GM12878 (cell line): Measurements from ENCODE around the gene DLEC1. TPM values are rescaled to one million over a fixed set of nuclear protein-coding genes. Genes with fewer than 3 reads are reported as not detected.
A peak's percentile ranks its signal among the peaks of the same experiment; 100 is the strongest.

Source experiments
- ATAC-seq: fragments of 200-7000 bp; cut with Tn5 transposase; 3 replicates; pipeline ENCODE4 v1.9.1; 2020; ENCODE audit warnings: mild to moderate bottlenecking, moderate library complexity
- BruUV-seq: library from RNA; stranded (reverse); fragments of 400-500 nt; replicated peaks from 2 replicates; lab custom pipeline; 2021; lab: Mats Ljungman, UMichigan
- CTCF ChIA-PET: fragments of 300-600 bp; sonication (Branson Sonifier 250); formaldehyde crosslinking; extraction: SDS; loops from one replicate; lab custom pipeline; 2021; ENCODE audit warnings: inconsistent platforms; lab: Yijun Ruan, JAX
- POLR2A ChIA-PET: fragments of 350-600 bp; formaldehyde crosslinking; extraction: SDS; loops from one replicate; lab custom pipeline; 2021; ENCODE audit warnings: inconsistent platforms; lab: Charles Lee
- RAD21 ChIA-PET: fragments of 300-600 bp; sonication (Branson Sonifier 250); formaldehyde crosslinking; loops from one replicate; lab custom pipeline; 2023; ENCODE audit warnings: antibody characterized with exemption; ENCODE audit not compliant: unreplicated experiment; lab: Charles Lee
- SMC1A ChIA-PET: fragments of 300-600 bp; sonication (Branson Sonifier 250); formaldehyde crosslinking; loops from one replicate; lab custom pipeline; 2023; ENCODE audit not compliant: unreplicated experiment, uncharacterized antibody; lab: Charles Lee
- DNase-seq: peaks from one replicate; pipeline ENCODE4 v3.0.0-alpha.2; 2011; ENCODE audit warnings: low read depth, low spot score
- FAIRE-seq: peaks from 3 replicates; lab custom pipeline; 2011; peaks lifted over from hg19 to GRCh38; lab: Jason Lieb, UNC
- H2AFZ ChIP-seq: 2 replicates; pipeline ENCODE4 v1.6.0; 2011; ENCODE audit warnings: low read depth, low read length, control low read depth; ENCODE audit not compliant: control insufficient read depth
- H3K27ac ChIP-seq: 2 replicates; pipeline ENCODE4 v1.5.1; 2011; ENCODE audit warnings: control low read depth; ENCODE audit not compliant: control insufficient read depth, insufficient read depth
- H3K27me3 ChIP-seq, 2 experiments: replicated peaks in 1 of 2; 2 replicates each; pipeline versions ENCODE4 v1.6.0 to v1.6.1; 2011; ENCODE audit warnings: low read length in 1 of 2; ENCODE audit not compliant: control insufficient read depth in 2 of 2, insufficient read depth in 2 of 2
- H3K36me3 ChIP-seq, 2 experiments: 2 replicates each; pipeline ENCODE4 v1.5.1; 2011; ENCODE audit warnings: low read length in 1 of 2; ENCODE audit not compliant: control insufficient read depth in 2 of 2, insufficient read depth in 2 of 2
- H3K4me1 ChIP-seq: 2 replicates; pipeline ENCODE4 v1.6.1; 2011; ENCODE audit warnings: mild to moderate bottlenecking, low read length, moderate library complexity, mixed read lengths; ENCODE audit not compliant: control insufficient read depth, insufficient read depth
- H3K4me2 ChIP-seq: 2 replicates; pipeline ENCODE4 v1.6.0; 2011; ENCODE audit warnings: control low read depth; ENCODE audit not compliant: control insufficient read depth, insufficient read depth
- H3K4me3 ChIP-seq: fragments of 200-600 bp; sonication (generic); 2 replicates; pipeline ENCODE4 v1.5.1; 2016
- H3K79me2 ChIP-seq: 2 replicates; pipeline ENCODE4 v1.6.0; 2011; ENCODE audit warnings: low read length; ENCODE audit not compliant: control insufficient read depth, insufficient read depth
- H3K9ac ChIP-seq: 2 replicates; pipeline ENCODE4 v1.8.0; 2011; ENCODE audit warnings: low read length, control low read depth, mixed read lengths; ENCODE audit not compliant: control insufficient read depth, insufficient read depth
- H3K9me3 ChIP-seq: replicated peaks from 3 replicates; pipeline ENCODE4 v1.5.1; 2011; ENCODE audit warnings: mild to moderate bottlenecking, low read length; ENCODE audit not compliant: control insufficient read depth, insufficient read depth
- H4K20me1 ChIP-seq: 2 replicates; pipeline ENCODE4 v1.6.0; 2011; ENCODE audit not compliant: control insufficient read depth, insufficient read depth
- BACH1 ChIP-seq: fragments of 450-650 bp; IDR thresholded peaks from 2 replicates; pipeline ENCODE4 v1.6.1; 2017; ENCODE audit warnings: mild to moderate bottlenecking, borderline replicate concordance
- BHLHE40 ChIP-seq, 2 experiments: fragments of 450-650 bp in 1 of 2; IDR thresholded peaks; 2 replicates each; pipeline ENCODE4 v1.6.1; 2011 to 2017; ENCODE audit warnings: low read depth in 2 of 2, borderline replicate concordance in 1 of 2, improper control_type of control experiment in 1 of 2, low read length in 1 of 2, mild to moderate bottlenecking in 1 of 2
- FOXM1 ChIP-seq: IDR thresholded peaks from 2 replicates; pipeline ENCODE4 v1.6.1; 2012; ENCODE audit warnings: low read depth, mild to moderate bottlenecking, inconsistent platforms, low read length, moderate library complexity
- GABPA ChIP-seq: IDR thresholded peaks from 2 replicates; pipeline ENCODE4 v1.6.1; 2014; ENCODE audit warnings: antibody characterized with exemption, low read depth, mild to moderate bottlenecking, inconsistent platforms
- HDAC2 ChIP-seq: fragments of 200-600 bp; sonication (generic); IDR thresholded peaks from 2 replicates; pipeline ENCODE4 v1.6.1; 2017
- MTA3 ChIP-seq: IDR thresholded peaks from 2 replicates; pipeline ENCODE4 v1.6.1; 2012; ENCODE audit warnings: low read length, inconsistent platforms, borderline replicate concordance
- NFXL1 ChIP-seq: fragments of 450-650 bp; IDR thresholded peaks from 2 replicates; pipeline ENCODE4 v1.6.1; 2017; ENCODE audit warnings: antibody characterized with exemption, mild to moderate bottlenecking, borderline replicate concordance
- POLR2A ChIP-seq: IDR thresholded peaks from 2 replicates; pipeline ENCODE4 v1.6.1; 2011; ENCODE audit warnings: low read depth, mild to moderate bottlenecking, low read length
- SMAD5 ChIP-seq: IDR thresholded peaks from 2 replicates; pipeline ENCODE4 v1.6.1; 2016; ENCODE audit warnings: antibody characterized with exemption, low read depth
- STAT1 ChIP-seq: fragments of 450-650 bp; conservative IDR thresholded peaks from 2 replicates; pipeline ENCODE4 v1.6.1; 2014; ENCODE audit warnings: antibody characterized with exemption, mild to moderate bottlenecking
- TARDBP ChIP-seq: IDR thresholded peaks from 2 replicates; pipeline ENCODE4 v1.6.1; 2016; ENCODE audit warnings: borderline replicate concordance
- TCF7 ChIP-seq: IDR thresholded peaks from 2 replicates; pipeline ENCODE4 v1.6.1; 2014; ENCODE audit warnings: antibody characterized with exemption, borderline replicate concordance
- WGBS: methylation state at CpG from one replicate; pipeline ENCODE4 v1.1.6; 2016; ENCODE audit warnings: low lambda C conversion rate; ENCODE audit not compliant: insufficient replicate concordance, insufficient coverage; ENCODE audit errors: missing lambda C conversion rate; 5-methylcytosine and 5-hydroxymethylcytosine counted together
- in situ Hi-C: fragments of 300-500 bp; cut with MboI; formaldehyde crosslinking; loops from 9 replicates; pipeline ENCODE4 v1.14.3; 2018; ENCODE audit warnings: mixed read lengths
- intact Hi-C: fragments of 100-400 bp; cut with micrococcal nuclease; formaldehyde crosslinking; loops from one replicate; pipeline ENCODE4 v1.14.2; 2022; ENCODE audit not compliant: unreplicated experiment
- polyA plus RNA-seq, 11 experiments: library from polyadenylated mRNA; depleted of rRNA in 4 of 11; unstranded in 6 of 11; stranded (reverse) in 5 of 11; fragments of >200 nt; fragmentation: Nextera tagmentation in 4 of 11; fragmentation: Illumina TruSeq in 1 of 11; extraction: Ambion mirVana in 4 of 11; extraction: Trizol in 1 of 11; gene quantifications; 1 replicate in 1 of 11; 2 replicates in 10 of 11; pipeline versions ENCODE4 v1.2.1 to v1.2.3, GENCODE V29; 2011 to 2016; ENCODE audit warnings: inconsistent platforms in 2 of 11, missing spikeins in 2 of 11, low read depth in 1 of 11
- total RNA-seq, 4 experiments: library from RNA; depleted of rRNA in 3 of 4; stranded (reverse); fragments of >200 nt in 3 of 4; fragmentation: Illumina TruSeq in 1 of 4; extraction: Trizol in 1 of 4; gene quantifications; 2 replicates each; pipeline versions ENCODE4 v1.2.1 to v1.2.3, GENCODE V29; 2013 to 2021
- TF ChIP-seq, protein P1 (sequence below): fragments of 450-650 bp; formaldehyde crosslinking; IDR thresholded peaks from 2 replicates; pipeline ENCODE4 v1.4.0; 2020; ENCODE audit warnings: mild to moderate bottlenecking, moderate library complexity
- TF ChIP-seq, protein P2 (sequence below): IDR thresholded peaks from 2 replicates; pipeline ENCODE4 v1.6.1; 2011; ENCODE audit warnings: low read depth, mild to moderate bottlenecking, low read length, moderate library complexity, borderline replicate concordance; ENCODE audit errors: extremely low read depth
- TF ChIP-seq, protein P3 (sequence below): fragments of 450-650 bp; IDR thresholded peaks from 2 replicates; pipeline ENCODE4 v1.6.1; 2017; ENCODE audit warnings: borderline replicate concordance
- TF ChIP-seq, protein P4 (sequence below): fragments of 450-650 bp; IDR thresholded peaks from 2 replicates; pipeline ENCODE4 v1.6.1; 2018; ENCODE audit warnings: borderline replicate concordance, mild to moderate bottlenecking; ENCODE audit not compliant: partially characterized antibody

DLEC1 gene
- total and polyA plus RNA-seq, 10 of the 15 experiments (the other 5 are each of a cell fraction or from before 2014, with no cell fraction given), result 0.03 to 0.29 (median 0.07) TPM; not detected in 3

DNA sequence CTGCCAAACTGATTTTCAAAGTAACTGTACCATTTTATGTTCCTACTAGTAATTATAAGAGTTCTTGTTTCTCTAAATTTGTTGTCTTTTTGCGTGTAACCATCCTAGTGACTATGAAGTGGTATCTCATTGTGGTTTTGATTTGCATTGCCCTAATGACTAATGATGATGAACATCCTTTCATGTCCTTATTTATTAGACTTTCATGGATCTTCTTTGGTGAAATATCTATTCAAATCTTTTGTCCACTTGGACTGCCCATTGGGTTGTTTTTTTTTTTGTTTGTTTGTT is 130.0 kb downstream of the DLEC1 start (continued):
- TF ChIP-seq TCF7 (peak; percentile 89), TARDBP (no peak)

DNA sequence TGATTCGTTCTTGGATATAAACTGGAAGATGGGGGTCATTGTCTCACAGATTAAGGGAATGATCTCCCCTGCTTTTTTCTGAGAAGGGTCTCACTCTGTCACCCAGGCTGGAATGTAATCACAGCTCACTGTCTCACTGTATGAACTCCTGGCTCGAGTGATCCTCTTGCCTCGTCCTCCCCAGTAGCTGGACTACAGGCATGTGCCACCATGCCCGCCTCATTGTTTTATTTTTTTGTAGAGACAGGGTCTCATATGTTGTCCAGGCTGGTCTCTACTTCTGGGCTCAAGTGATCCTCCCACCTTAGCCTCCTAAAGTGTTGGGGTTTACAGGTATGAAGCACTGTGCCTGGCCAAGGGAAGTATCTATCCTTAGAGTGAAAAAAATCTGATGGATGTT is 131.7 kb downstream of the DLEC1 start:
- CTCF ChIA-PET, result interaction anchor here (0.8 to 1.7 kb wide), 5 partner anchors 8 to 54 kb away, joined by 3 to 5 read pairs (median 3); no protein-coding TSS in a partner anchor
- Histone ChIP-seq H3K9ac (no peak overlapping the region), H4K20me1 (peaks cover 12% of the 10 kb centered on the region; the same call in 1 of the 2 replicates), H3K4me2 (peak overlapping the region; percentile 66), H3K9me3 (no peaks in the 10 kb centered on the region), H3K79me2 (peaks cover 99% of the 10 kb centered on the region), H2AFZ (no peak overlapping the region), H3K36me3 (no peaks in the 10 kb centered on the region), H3K27ac (peak overlapping the region; percentile 12; the same call in 1 of the 2 replicates), H3K4me1 (peaks cover 33% of the 10 kb centered on the region), H3K4me3 (peak overlapping the region; percentile 45; the same call in 1 of the 2 replicates), H3K27me3 (no peaks in the 10 kb centered on the region)
- ATAC-seq (no peak), FAIRE-seq (no peak), DNase-seq (no peak)
- intact Hi-C loops (no loop called here), in situ Hi-C loops (no loop called here)
- SMC1A ChIA-PET, result interaction anchor here (0.8 to 3.2 kb wide), 11 partner anchors 8 to 58 kb away, joined by 3 to 18 read pairs (median 5); partner anchors contain the start of genes ACAA1 and MYD88
- WGBS, result 99% methylated on average over 4 of the region's 4 CpGs
- BruUV-seq, result no TSS peak
- RAD21 ChIA-PET, result interaction anchor here (1.4 to 1.7 kb wide), 2 partner anchors 34 to 66 kb away, joined by 3 to 6 read pairs; partner anchors contain the start of gene ACAA1
- POLR2A ChIA-PET, result interaction anchor here (0.9 to 1.3 kb wide), 3 partner anchors 18 to 34 kb away, joined by 3 read pairs; partner anchors contain the start of gene ACAA1
- TF ChIP-seq NFXL1 (no peak), STAT1 (no peak), FOXM1 (no peak), HDAC2 (no peak), MTA3 (no peak), POLR2A (no peak), BHLHE40 (IDR thresholded peaks at IDR 0.05; ENCODE audit: borderline replicate concordance in 1 of 2, low read depth in 2 of 2, low read length in 1 of 2) (no peak), BACH1 (no peak), SMAD5 (no peak), GABPA (no peak)
- TF ChIP-seq, protein P1, sequence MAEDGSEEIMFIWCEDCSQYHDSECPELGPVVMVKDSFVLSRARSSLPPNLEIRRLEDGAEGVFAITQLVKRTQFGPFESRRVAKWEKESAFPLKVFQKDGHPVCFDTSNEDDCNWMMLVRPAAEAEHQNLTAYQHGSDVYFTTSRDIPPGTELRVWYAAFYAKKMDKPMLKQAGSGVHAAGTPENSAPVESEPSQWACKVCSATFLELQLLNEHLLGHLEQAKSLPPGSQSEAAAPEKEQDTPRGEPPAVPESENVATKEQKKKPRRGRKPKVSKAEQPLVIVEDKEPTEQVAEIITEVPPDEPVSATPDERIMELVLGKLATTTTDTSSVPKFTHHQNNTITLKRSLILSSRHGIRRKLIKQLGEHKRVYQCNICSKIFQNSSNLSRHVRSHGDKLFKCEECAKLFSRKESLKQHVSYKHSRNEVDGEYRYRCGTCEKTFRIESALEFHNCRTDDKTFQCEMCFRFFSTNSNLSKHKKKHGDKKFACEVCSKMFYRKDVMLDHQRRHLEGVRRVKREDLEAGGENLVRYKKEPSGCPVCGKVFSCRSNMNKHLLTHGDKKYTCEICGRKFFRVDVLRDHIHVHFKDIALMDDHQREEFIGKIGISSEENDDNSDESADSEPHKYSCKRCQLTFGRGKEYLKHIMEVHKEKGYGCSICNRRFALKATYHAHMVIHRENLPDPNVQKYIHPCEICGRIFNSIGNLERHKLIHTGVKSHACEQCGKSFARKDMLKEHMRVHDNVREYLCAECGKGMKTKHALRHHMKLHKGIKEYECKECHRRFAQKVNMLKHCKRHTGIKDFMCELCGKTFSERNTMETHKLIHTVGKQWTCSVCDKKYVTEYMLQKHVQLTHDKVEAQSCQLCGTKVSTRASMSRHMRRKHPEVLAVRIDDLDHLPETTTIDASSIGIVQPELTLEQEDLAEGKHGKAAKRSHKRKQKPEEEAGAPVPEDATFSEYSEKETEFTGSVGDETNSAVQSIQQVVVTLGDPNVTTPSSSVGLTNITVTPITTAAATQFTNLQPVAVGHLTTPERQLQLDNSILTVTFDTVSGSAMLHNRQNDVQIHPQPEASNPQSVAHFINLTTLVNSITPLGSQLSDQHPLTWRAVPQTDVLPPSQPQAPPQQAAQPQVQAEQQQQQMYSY (CRISPR knock-in tag), result no peak
- TF ChIP-seq, protein P2, sequence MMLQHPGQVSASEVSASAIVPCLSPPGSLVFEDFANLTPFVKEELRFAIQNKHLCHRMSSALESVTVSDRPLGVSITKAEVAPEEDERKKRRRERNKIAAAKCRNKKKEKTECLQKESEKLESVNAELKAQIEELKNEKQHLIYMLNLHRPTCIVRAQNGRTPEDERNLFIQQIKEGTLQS, result no peak
- TF ChIP-seq, protein P3, sequence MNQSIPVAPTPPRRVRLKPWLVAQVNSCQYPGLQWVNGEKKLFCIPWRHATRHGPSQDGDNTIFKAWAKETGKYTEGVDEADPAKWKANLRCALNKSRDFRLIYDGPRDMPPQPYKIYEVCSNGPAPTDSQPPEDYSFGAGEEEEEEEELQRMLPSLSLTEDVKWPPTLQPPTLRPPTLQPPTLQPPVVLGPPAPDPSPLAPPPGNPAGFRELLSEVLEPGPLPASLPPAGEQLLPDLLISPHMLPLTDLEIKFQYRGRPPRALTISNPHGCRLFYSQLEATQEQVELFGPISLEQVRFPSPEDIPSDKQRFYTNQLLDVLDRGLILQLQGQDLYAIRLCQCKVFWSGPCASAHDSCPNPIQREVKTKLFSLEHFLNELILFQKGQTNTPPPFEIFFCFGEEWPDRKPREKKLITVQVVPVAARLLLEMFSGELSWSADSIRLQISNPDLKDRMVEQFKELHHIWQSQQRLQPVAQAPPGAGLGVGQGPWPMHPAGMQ, result no peak
- TF ChIP-seq, protein P4, sequence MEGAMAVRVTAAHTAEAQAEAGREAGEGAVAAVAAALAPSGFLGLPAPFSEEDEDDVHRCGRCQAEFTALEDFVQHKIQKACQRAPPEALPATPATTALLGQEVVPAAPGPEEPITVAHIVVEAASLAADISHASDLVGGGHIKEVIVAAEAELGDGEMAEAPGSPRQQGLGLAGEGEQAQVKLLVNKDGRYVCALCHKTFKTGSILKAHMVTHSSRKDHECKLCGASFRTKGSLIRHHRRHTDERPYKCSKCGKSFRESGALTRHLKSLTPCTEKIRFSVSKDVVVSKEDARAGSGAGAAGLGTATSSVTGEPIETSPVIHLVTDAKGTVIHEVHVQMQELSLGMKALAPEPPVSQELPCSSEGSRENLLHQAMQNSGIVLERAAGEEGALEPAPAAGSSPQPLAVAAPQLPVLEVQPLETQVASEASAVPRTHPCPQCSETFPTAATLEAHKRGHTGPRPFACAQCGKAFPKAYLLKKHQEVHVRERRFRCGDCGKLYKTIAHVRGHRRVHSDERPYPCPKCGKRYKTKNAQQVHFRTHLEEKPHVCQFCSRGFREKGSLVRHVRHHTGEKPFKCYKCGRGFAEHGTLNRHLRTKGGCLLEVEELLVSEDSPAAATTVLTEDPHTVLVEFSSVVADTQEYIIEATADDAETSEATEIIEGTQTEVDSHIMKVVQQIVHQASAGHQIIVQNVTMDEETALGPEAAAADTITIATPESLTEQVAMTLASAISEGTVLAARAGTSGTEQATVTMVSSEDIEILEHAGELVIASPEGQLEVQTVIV, result no peak
